SK-N-SH treated with all-trans-retinoic acid at 6 μM for 48 hours (cell line): ENCODE data around the gene PALLD.

ENCODE experiments used
- ATAC-seq: fragments of 200-7000 bp; cut with Tn5 transposase; 3 replicates; pipeline ENCODE4 v1.9.1; 2020; ENCODE audit warnings: mild to moderate bottlenecking, moderate library complexity
- ARNTL ChIP-seq: fragments of 450-650 bp; formaldehyde crosslinking; IDR thresholded peaks from 2 replicates; pipeline ENCODE4 v1.5.0; 2020; ENCODE audit warnings: low read depth, mild to moderate bottlenecking, moderate library complexity, borderline replicate concordance
- BACH2 ChIP-seq: fragments of 250-450 bp; sonication (Bioruptor Pico); IDR thresholded peaks from 2 replicates; pipeline ENCODE4 v1.9.0; 2021; ENCODE audit warnings: mild to moderate bottlenecking, borderline replicate concordance
- ESRRG ChIP-seq: fragments of 250-450 bp; sonication (Bioruptor Pico); IDR thresholded peaks from 2 replicates; pipeline ENCODE4 v1.6.1; 2021; ENCODE audit warnings: mild to moderate bottlenecking
- ISL1 ChIP-seq: fragments of 250-450 bp; sonication (Bioruptor Pico); IDR thresholded peaks from 2 replicates; pipeline ENCODE4 v2.1.2; 2022; ENCODE audit warnings: mild to moderate bottlenecking, moderate library complexity
- OSR1 ChIP-seq: fragments of 250-450 bp; sonication (Bioruptor Pico); IDR thresholded peaks from 2 replicates; pipeline ENCODE4 v1.8.0; 2022; ENCODE audit warnings: moderate library complexity, mild to moderate bottlenecking, inconsistent platforms
- PPARA ChIP-seq: fragments of 250-450 bp; sonication (Bioruptor Pico); IDR thresholded peaks from 2 replicates; pipeline ENCODE4 v1.5.0; 2020; ENCODE audit warnings: mild to moderate bottlenecking, borderline replicate concordance
- RARB ChIP-seq: fragments of 250-450 bp; sonication (Bioruptor Pico); IDR thresholded peaks from 2 replicates; pipeline ENCODE4 v1.8.0; 2021; ENCODE audit warnings: mild to moderate bottlenecking, moderate library complexity
- SNAI2 ChIP-seq: fragments of 250-450 bp; sonication (Bioruptor Pico); IDR thresholded peaks from 2 replicates; pipeline ENCODE4 v1.5.0; 2020; ENCODE audit warnings: mild to moderate bottlenecking, moderate library complexity
- TCF4 ChIP-seq: fragments of 250-450 bp; sonication (Bioruptor Pico); IDR thresholded peaks from 2 replicates; pipeline ENCODE4 v1.8.0; 2021; ENCODE audit warnings: mild to moderate bottlenecking, moderate library complexity, borderline replicate concordance
- TOX ChIP-seq: fragments of 250-450 bp; sonication (Bioruptor Pico); IDR thresholded peaks from 2 replicates; pipeline ENCODE4 v1.8.0; 2021; ENCODE audit warnings: mild to moderate bottlenecking, moderate library complexity, borderline replicate concordance
- ZC3H10 ChIP-seq: fragments of 250-450 bp; sonication (Bioruptor Pico); IDR thresholded peaks from 2 replicates; pipeline ENCODE4 v1.5.1; 2021; ENCODE audit warnings: mild to moderate bottlenecking, moderate library complexity
- ZNF565 ChIP-seq: fragments of 450-650 bp; formaldehyde crosslinking; conservative IDR thresholded peaks from 2 replicates; pipeline ENCODE4 v1.5.0; 2020; ENCODE audit warnings: low read depth, mild to moderate bottlenecking, moderate library complexity
- ZNF70 ChIP-seq: fragments of 450-650 bp; formaldehyde crosslinking; IDR thresholded peaks from 2 replicates; pipeline ENCODE4 v1.5.0; 2020; ENCODE audit warnings: mild to moderate bottlenecking, moderate library complexity
- ZNF8 ChIP-seq: fragments of 450-650 bp; formaldehyde crosslinking; IDR thresholded peaks from 2 replicates; pipeline ENCODE4 v1.5.0; 2020; ENCODE audit warnings: mild to moderate bottlenecking, moderate library complexity
- TF ChIP-seq, protein P1 (sequence below): fragments of 250-450 bp; sonication (Bioruptor Pico); IDR thresholded peaks from 2 replicates; pipeline ENCODE4 v1.8.0; 2020; ENCODE audit warnings: mild to moderate bottlenecking, moderate library complexity, borderline replicate concordance
- TF ChIP-seq, protein P2 (sequence below): fragments of 250-450 bp; sonication (Bioruptor Pico); IDR thresholded peaks from 2 replicates; pipeline ENCODE4 v1.5.0; 2020; ENCODE audit warnings: mild to moderate bottlenecking, moderate library complexity
- TF ChIP-seq, protein P3 (sequence below): fragments of 250-450 bp; sonication (Bioruptor Pico); IDR thresholded peaks from 2 replicates; pipeline ENCODE4 v1.5.1; 2021; ENCODE audit warnings: mild to moderate bottlenecking, moderate library complexity
- TF ChIP-seq, protein P4 (sequence below): fragments of 250-450 bp; sonication (Bioruptor Pico); IDR thresholded peaks from 2 replicates; pipeline ENCODE4 v1.5.1; 2020; ENCODE audit warnings: low read depth, mild to moderate bottlenecking, moderate library complexity
- TF ChIP-seq, protein P5 (sequence below): fragments of 250-450 bp; sonication (Bioruptor Pico); IDR thresholded peaks from 2 replicates; pipeline ENCODE4 v1.8.0; 2021; ENCODE audit warnings: low read depth, mild to moderate bottlenecking, moderate library complexity, borderline replicate concordance

Gene PALLD

DNA sequence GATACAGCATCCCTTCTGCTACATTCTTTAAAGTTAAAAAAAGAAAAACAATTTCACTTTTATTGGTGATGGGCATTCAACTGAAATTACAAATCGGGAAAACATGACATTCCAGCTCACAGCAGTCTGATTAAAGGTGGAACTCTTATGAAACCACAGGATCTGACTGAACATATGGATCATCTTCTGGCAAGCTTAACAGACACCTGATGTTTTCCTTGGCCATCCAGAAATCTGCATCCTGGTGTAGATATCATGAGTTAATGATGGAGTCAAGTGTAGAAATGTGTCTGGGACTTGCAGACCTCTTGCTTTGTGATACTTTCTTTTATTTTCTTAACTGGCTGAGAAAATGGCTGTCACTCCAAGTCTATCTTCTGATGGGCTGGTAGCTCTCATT, 345.3 kb downstream of the PALLD start (continued):
- TF ChIP-seq ZNF8 (no peak), TCF4 (CRISPR knock-in tag) (no peak), OSR1 (CRISPR knock-in tag) (no peak), ZNF565 (CRISPR knock-in tag) (no peak), RARB (no peak), BACH2 (CRISPR knock-in tag) (no peak), ISL1 (CRISPR knock-in tag) (no peak)
- TF ChIP-seq, protein P1, sequence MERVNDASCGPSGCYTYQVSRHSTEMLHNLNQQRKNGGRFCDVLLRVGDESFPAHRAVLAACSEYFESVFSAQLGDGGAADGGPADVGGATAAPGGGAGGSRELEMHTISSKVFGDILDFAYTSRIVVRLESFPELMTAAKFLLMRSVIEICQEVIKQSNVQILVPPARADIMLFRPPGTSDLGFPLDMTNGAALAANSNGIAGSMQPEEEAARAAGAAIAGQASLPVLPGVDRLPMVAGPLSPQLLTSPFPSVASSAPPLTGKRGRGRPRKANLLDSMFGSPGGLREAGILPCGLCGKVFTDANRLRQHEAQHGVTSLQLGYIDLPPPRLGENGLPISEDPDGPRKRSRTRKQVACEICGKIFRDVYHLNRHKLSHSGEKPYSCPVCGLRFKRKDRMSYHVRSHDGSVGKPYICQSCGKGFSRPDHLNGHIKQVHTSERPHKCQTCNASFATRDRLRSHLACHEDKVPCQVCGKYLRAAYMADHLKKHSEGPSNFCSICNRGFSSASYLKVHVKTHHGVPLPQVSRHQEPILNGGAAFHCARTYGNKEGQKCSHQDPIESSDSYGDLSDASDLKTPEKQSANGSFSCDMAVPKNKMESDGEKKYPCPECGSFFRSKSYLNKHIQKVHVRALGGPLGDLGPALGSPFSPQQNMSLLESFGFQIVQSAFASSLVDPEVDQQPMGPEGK (CRISPR knock-in tag), result no peak
- TF ChIP-seq, all 23 proteins: peak for 0

DNA sequence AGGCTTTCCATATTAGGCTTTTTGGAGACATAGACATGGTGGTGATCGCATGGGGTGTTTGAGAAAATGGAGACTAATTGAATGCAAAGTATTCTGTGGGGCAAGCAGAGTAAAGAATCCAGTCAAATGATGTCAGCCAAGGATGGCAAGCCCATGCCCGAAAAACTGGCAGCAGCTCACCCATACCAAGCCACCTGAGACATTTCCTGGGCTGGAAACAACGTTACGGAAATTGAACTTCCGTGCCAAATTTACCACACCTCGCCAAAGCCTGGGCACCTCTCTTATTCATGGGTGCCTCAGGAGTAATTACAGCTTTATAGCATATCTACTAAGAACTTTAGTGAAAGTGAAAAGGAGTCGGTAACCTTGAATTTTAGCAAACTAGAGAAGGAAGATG, 346.8 kb downstream of the PALLD start:
- ATAC-seq, result no peak
- TF ChIP-seq, protein P1 (CRISPR knock-in tag), result no peak
- no peak for TF ChIP-seq ZC3H10 (CRISPR knock-in tag)
- TF ChIP-seq, all 23 proteins: peak for 0

DNA sequence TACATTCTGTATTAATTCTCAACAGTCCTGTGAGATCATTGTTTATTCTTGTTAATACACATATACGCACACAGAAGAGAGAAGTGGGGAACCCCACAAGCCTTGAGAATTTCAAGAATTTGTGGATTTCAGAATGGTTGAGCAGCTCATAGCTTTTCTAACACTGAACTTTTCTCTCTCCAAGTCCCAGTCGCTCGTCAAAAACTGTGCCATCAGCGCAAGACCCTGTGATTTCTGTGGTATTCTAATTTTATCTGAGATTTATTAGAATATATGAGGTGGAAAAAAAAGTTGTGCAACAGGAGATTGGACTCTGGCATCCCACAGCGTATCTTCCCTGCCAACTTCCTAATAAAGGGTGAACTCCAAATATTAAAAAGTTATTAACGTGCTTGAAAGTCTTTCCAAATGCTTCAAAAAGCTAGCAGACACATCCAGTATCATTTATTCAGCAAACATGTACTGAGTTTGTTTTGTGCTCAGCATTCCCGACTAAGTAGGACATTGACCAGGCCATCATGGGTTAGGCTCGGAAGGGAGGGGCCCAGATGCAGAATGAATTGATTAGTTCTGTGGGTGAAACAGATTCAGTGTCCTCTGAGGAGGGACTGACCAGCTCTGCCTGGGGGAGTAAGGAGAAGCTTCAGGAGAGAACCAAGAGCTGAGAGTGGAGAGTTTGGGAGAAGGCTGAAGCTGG, 347.6 kb downstream of the PALLD start:
- TF ChIP-seq SNAI2 (CRISPR knock-in tag) (no peak), TOX (no peak), ARNTL (CRISPR knock-in tag) (no peak), ISL1 (CRISPR knock-in tag) (no peak), PPARA (CRISPR knock-in tag) (no peak), RARB (no peak), ZNF8 (no peak), ZNF70 (CRISPR knock-in tag) (no peak), OSR1 (CRISPR knock-in tag) (no peak), ESRRG (CRISPR knock-in tag) (no peak)
- TF ChIP-seq, protein P2, sequence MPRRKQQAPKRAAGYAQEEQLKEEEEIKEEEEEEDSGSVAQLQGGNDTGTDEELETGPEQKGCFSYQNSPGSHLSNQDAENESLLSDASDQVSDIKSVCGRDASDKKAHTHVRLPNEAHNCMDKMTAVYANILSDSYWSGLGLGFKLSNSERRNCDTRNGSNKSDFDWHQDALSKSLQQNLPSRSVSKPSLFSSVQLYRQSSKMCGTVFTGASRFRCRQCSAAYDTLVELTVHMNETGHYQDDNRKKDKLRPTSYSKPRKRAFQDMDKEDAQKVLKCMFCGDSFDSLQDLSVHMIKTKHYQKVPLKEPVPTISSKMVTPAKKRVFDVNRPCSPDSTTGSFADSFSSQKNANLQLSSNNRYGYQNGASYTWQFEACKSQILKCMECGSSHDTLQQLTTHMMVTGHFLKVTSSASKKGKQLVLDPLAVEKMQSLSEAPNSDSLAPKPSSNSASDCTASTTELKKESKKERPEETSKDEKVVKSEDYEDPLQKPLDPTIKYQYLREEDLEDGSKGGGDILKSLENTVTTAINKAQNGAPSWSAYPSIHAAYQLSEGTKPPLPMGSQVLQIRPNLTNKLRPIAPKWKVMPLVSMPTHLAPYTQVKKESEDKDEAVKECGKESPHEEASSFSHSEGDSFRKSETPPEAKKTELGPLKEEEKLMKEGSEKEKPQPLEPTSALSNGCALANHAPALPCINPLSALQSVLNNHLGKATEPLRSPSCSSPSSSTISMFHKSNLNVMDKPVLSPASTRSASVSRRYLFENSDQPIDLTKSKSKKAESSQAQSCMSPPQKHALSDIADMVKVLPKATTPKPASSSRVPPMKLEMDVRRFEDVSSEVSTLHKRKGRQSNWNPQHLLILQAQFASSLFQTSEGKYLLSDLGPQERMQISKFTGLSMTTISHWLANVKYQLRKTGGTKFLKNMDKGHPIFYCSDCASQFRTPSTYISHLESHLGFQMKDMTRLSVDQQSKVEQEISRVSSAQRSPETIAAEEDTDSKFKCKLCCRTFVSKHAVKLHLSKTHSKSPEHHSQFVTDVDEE (CRISPR knock-in tag), result no peak
- TF ChIP-seq, protein P3, sequence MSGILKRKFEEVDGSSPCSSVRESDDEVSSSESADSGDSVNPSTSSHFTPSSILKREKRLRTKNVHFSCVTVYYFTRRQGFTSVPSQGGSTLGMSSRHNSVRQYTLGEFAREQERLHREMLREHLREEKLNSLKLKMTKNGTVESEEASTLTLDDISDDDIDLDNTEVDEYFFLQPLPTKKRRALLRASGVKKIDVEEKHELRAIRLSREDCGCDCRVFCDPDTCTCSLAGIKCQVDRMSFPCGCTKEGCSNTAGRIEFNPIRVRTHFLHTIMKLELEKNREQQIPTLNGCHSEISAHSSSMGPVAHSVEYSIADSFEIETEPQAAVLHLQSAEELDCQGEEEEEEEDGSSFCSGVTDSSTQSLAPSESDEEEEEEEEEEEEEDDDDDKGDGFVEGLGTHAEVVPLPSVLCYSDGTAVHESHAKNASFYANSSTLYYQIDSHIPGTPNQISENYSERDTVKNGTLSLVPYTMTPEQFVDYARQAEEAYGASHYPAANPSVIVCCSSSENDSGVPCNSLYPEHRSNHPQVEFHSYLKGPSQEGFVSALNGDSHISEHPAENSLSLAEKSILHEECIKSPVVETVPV (CRISPR knock-in tag), result no peak
- TF ChIP-seq, protein P4, sequence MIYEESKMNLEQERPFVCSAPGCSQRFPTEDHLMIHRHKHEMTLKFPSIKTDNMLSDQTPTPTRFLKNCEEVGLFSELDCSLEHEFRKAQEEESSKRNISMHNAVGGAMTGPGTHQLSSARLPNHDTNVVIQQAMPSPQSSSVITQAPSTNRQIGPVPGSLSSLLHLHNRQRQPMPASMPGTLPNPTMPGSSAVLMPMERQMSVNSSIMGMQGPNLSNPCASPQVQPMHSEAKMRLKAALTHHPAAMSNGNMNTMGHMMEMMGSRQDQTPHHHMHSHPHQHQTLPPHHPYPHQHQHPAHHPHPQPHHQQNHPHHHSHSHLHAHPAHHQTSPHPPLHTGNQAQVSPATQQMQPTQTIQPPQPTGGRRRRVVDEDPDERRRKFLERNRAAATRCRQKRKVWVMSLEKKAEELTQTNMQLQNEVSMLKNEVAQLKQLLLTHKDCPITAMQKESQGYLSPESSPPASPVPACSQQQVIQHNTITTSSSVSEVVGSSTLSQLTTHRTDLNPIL (CRISPR knock-in tag), result no peak
- TF ChIP-seq, protein P1 (CRISPR knock-in tag), result no peak
- TF ChIP-seq, protein P5, sequence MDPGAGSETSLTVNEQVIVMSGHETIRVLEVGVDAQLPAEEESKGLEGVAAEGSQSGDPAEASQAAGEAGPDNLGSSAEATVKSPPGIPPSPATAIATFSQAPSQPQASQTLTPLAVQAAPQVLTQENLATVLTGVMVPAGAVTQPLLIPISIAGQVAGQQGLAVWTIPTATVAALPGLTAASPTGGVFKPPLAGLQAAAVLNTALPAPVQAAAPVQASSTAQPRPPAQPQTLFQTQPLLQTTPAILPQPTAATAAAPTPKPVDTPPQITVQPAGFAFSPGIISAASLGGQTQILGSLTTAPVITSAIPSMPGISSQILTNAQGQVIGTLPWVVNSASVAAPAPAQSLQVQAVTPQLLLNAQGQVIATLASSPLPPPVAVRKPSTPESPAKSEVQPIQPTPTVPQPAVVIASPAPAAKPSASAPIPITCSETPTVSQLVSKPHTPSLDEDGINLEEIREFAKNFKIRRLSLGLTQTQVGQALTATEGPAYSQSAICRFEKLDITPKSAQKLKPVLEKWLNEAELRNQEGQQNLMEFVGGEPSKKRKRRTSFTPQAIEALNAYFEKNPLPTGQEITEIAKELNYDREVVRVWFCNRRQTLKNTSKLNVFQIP, result no peak
- TF ChIP-seq, all 23 proteins: peak for 0
- ATAC-seq, result no peak
